Measurements from ENCODE around the gene FAM32A.

DNA sequence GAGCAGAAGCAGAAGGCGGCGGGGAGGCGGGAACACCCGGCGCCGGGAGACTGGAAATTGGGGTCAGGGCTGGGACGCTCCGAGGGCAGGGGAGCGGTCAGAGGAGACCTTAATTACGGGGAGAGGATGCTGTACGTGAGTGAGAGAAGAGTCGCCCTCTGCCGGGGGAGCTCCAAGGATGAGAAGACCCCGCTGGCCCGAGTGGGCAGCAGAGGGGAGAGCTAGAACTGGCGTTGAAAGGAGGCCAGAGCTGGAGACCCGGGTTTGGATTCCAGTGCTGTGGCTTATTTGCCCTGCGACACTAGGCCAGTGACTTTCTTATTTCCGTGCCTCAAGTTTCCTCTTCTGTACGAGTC, 536 bp downstream of the FAM32A start:
- no peak for TF ChIP-seq FOXA1 (IDR thresholded peaks at IDR 0.05)
- no peak for TF ChIP-seq HDGF (IDR thresholded peaks at IDR 0.05; ENCODE audit: borderline replicate concordance)

All from HEK293T (cell line).